PC-3 (cell line): ENCODE results near the gene TMTC2. TPM values are rescaled to one million over a fixed set of nuclear protein-coding genes. Genes with fewer than 3 reads are reported as not detected.
A peak's percentile ranks its signal among the peaks of the same experiment; 100 is the strongest.

ENCODE experiments used
- ATAC-seq: fragments of 200-7000 bp; cut with Tn5 transposase; 2 replicates; pipeline ENCODE4 v1.9.1; 2020; ENCODE audit warnings: mild to moderate bottlenecking, moderate library complexity
- BruUV-seq: library from RNA; stranded (reverse); fragments of 400-500 nt; replicated peaks from 2 replicates; lab custom pipeline; 2021; lab: Mats Ljungman, UMichigan
- CTCF ChIA-PET: fragments of 300-600 bp; sonication (Branson Sonifier 250); formaldehyde crosslinking; loops from one replicate; lab custom pipeline; 2022; ENCODE audit warnings: antibody characterized with exemption; lab: Charles Lee
- POLR2A ChIA-PET: fragments of 300-600 bp; sonication (Branson Sonifier 250); formaldehyde crosslinking; loops from one replicate; lab custom pipeline; 2022; ENCODE audit warnings: antibody characterized with exemption; ENCODE audit not compliant: unreplicated experiment; lab: Charles Lee
- DNase-seq: peaks from one replicate; pipeline ENCODE4 v3.0.0-alpha.2; 2015
- H2AFZ ChIP-seq: fragments of 300-600 bp; sonication (generic); 2 replicates; pipeline ENCODE4 v1.6.0; 2016; ENCODE audit warnings: antibody characterized with exemption, low read length
- H3F3A ChIP-seq: fragments of 300-600 bp; sonication (generic); one replicate; pipeline ENCODE4 v1.6.0; 2017; ENCODE audit warnings: antibody characterized with exemption, low read length, control low read depth, mild to moderate bottlenecking; ENCODE audit not compliant: unreplicated experiment
- H3K27ac ChIP-seq: fragments of 300-600 bp; sonication (generic); 2 replicates; pipeline ENCODE4 v1.5.1; 2016; ENCODE audit warnings: mild to moderate bottlenecking, low read length
- H3K27me3 ChIP-seq: fragments of 300-600 bp; sonication (generic); 2 replicates; pipeline ENCODE4 v1.6.1; 2016; ENCODE audit warnings: low read length, mixed read lengths
- H3K36me3 ChIP-seq: fragments of 300-600 bp; sonication (generic); 2 replicates; pipeline ENCODE4 v1.6.1; 2016; ENCODE audit warnings: low read depth, mixed run types, low read length, mixed read lengths
- H3K4me1 ChIP-seq: fragments of 300-600 bp; sonication (generic); 2 replicates; pipeline ENCODE4 v1.5.1; 2016; ENCODE audit warnings: low read length; ENCODE audit not compliant: insufficient read depth
- H3K4me2 ChIP-seq: fragments of 300-600 bp; sonication (generic); 2 replicates; pipeline ENCODE4 v1.6.0; 2016; ENCODE audit warnings: low read length
- H3K4me3 ChIP-seq: fragments of 300-600 bp; sonication (generic); 2 replicates; pipeline ENCODE4 v1.5.1; 2016; ENCODE audit warnings: mild to moderate bottlenecking, low read length, mixed read lengths
- H3K79me2 ChIP-seq: fragments of 300-600 bp; sonication (generic); 2 replicates; pipeline ENCODE4 v1.6.1; 2017; ENCODE audit warnings: low read length, mixed read lengths
- H3K9ac ChIP-seq: fragments of 300-600 bp; sonication (generic); 2 replicates; pipeline ENCODE4 v1.6.0; 2016; ENCODE audit warnings: mild to moderate bottlenecking, low read length
- H3K9me2 ChIP-seq: fragments of 300-600 bp; sonication (generic); replicated peaks from 2 replicates; pipeline ENCODE4 v1.6.1; 2016; ENCODE audit warnings: mixed run types, low read length, mixed read lengths
- H3K9me3 ChIP-seq: fragments of 300-600 bp; sonication (generic); 2 replicates; pipeline ENCODE4 v1.6.1; 2016; ENCODE audit warnings: low read length, mixed read lengths
- H4K20me1 ChIP-seq: fragments of 300-600 bp; sonication (generic); 2 replicates; pipeline ENCODE4 v1.6.1; 2016; ENCODE audit warnings: low read length, mixed read lengths
- EZH2 ChIP-seq: fragments of 300-600 bp; sonication (generic); IDR thresholded peaks from one replicate; pipeline ENCODE4 v1.6.1; 2017; ENCODE audit warnings: antibody characterized with exemption, mild to moderate bottlenecking, low read length; ENCODE audit not compliant: unreplicated experiment
- EZH2phosphoT487 ChIP-seq: fragments of 300-600 bp; sonication (generic); IDR thresholded peaks from 2 replicates; pipeline ENCODE4 v1.6.1; 2018; ENCODE audit warnings: mild to moderate bottlenecking, antibody characterized with exemption, low read length, borderline replicate concordance
- intact Hi-C: fragments of 100-400 bp; cut with micrococcal nuclease; formaldehyde crosslinking; loops from 2 replicates; pipeline ENCODE4 v1.9.0; 2023
- total RNA-seq: library from RNA; depleted of rRNA; stranded (reverse); fragments of >200 nt; gene quantifications from 2 replicates; pipeline ENCODE4 v1.2.3, GENCODE V29; 2014
- TF ChIP-seq, protein P1 (sequence below): fragments of 300-600 bp; sonication (generic); conservative IDR thresholded peaks from 2 replicates; pipeline ENCODE4 v1.5.1; 2017; ENCODE audit warnings: antibody characterized with exemption, low read depth, mild to moderate bottlenecking, low read length

Gene TMTC2
- total RNA-seq, 1 experiment from 2014 or later: 10.7 TPM

DNA sequence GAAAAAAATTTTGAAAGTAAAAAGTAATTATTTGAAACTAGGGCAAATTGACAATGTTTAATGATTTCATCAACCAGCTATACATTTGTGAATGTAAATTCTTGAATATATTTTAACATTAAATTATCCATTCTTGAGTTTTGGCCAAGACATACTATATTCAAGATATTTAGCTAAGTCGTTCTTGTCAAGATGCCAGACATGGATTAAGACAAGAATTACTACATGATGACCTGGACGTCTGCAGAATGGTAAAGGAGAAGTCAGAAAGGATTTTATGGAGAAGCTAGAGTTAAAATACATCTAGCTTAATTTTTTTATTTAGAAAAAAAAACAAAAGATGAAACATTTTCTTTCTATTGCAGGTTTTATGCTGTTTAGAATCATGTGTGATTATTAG, 255.8 kb downstream of the TMTC2 start:
- H3K4me1 ChIP-seq: peaks cover 10% of the 10 kb centered on the region; the same call in 1 of the 2 replicates
- H3K36me3 ChIP-seq: no peaks in the 10 kb centered on the region
- ATAC-seq: no peak
- ChIA-PET CTCF (interaction anchor here (0.5 kb wide), 1 partner anchor 416 kb away, joined by 6 read pairs; no protein-coding TSS in a partner anchor), POLR2A (no interaction called here)
- H3K9ac ChIP-seq: no peak overlapping the region
- no peaks in the 10 kb centered on the region for H3K9me2 ChIP-seq
- intact Hi-C loops: no loop called here
- H4K20me1 ChIP-seq: no peaks in the 10 kb centered on the region
- H3K27ac ChIP-seq: no peak overlapping the region
- H3K4me2 ChIP-seq: no peak overlapping the region
- H3K9me3 ChIP-seq: no peaks in the 10 kb centered on the region
- H3F3A ChIP-seq: peaks cover 4% of the 10 kb centered on the region
- TF ChIP-seq EZH2 (no peak), EZH2phosphoT487 (no peak)
- TF ChIP-seq, protein P1, sequence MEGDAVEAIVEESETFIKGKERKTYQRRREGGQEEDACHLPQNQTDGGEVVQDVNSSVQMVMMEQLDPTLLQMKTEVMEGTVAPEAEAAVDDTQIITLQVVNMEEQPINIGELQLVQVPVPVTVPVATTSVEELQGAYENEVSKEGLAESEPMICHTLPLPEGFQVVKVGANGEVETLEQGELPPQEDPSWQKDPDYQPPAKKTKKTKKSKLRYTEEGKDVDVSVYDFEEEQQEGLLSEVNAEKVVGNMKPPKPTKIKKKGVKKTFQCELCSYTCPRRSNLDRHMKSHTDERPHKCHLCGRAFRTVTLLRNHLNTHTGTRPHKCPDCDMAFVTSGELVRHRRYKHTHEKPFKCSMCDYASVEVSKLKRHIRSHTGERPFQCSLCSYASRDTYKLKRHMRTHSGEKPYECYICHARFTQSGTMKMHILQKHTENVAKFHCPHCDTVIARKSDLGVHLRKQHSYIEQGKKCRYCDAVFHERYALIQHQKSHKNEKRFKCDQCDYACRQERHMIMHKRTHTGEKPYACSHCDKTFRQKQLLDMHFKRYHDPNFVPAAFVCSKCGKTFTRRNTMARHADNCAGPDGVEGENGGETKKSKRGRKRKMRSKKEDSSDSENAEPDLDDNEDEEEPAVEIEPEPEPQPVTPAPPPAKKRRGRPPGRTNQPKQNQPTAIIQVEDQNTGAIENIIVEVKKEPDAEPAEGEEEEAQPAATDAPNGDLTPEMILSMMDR: no peak
- no peak overlapping the region for H3K4me3 ChIP-seq
- no peaks in the 10 kb centered on the region for H3K79me2 ChIP-seq
- no peak for DNase-seq
- no TSS peak for BruUV-seq
- H3K27me3 ChIP-seq: no peaks in the 10 kb centered on the region
- no peak overlapping the region for H2AFZ ChIP-seq

DNA sequence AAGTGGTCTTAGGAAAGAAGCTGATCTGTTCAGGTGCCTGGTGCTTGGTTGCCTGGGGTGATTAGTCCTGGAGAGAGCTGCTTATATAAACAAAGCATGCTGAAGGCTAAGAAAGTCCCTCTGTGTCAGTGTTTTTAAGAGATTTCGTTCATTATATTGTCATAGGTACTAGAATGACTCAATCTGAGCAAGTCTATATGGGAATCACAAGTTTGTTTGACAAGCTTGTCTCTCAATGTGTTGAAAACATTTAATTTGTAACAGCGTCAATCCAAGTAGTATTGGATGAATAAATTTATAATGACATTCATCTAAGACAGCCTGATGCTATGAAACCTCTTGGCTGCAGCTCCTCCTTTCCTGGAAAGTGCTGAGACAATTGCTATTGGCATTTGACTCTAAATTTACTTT, 256.3 kb downstream of the TMTC2 start:
- H3K9me3 ChIP-seq: no peaks in the 10 kb centered on the region
- H3K36me3 ChIP-seq: no peaks in the 10 kb centered on the region
- DNase-seq: peak; percentile 53
- H2AFZ ChIP-seq: no peak overlapping the region
- TF ChIP-seq EZH2: no peak
- TF ChIP-seq EZH2phosphoT487: no peak
- TF ChIP-seq, protein P1: no peak
- no TSS peak for BruUV-seq
- no peaks in the 10 kb centered on the region for H3K79me2 ChIP-seq
- no peak overlapping the region for H3K4me2 ChIP-seq
- H3F3A ChIP-seq: peaks cover 4% of the 10 kb centered on the region
- H4K20me1 ChIP-seq: no peaks in the 10 kb centered on the region
- POLR2A ChIA-PET: no interaction called here
- H3K9ac ChIP-seq: no peak overlapping the region
- CTCF ChIA-PET: interaction anchor here (0.5 kb wide), 1 partner anchor 417 kb away, joined by 6 read pairs; no protein-coding TSS in a partner anchor
- no peak overlapping the region for H3K4me3 ChIP-seq
- H3K4me1 ChIP-seq: peaks cover 10% of the 10 kb centered on the region; the same call in 1 of the 2 replicates
- intact Hi-C loops: no loop called here
- H3K27ac ChIP-seq: peak overlapping the region; percentile 39
- H3K27me3 ChIP-seq: no peaks in the 10 kb centered on the region
- no peaks in the 10 kb centered on the region for H3K9me2 ChIP-seq
- peak; percentile 91 for ATAC-seq

DNA sequence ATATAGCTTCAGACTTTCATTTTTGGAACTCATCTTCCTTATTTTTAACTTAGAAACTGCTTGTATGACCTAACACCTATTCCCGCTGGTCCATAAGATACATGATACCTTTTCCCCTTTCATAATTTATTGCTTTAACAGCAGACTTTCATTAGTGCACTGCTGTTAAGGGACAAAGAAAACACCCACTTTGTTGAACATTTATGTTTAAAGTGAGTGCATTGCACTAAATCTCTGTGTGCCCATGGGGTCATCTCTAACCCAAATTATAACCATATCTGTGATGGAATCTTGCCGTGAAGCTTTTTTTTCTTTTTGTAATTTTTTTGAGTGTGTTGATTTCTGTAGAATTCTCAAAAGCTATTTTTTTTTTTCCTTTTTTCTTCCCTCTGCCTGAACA, 261.8 kb downstream of the TMTC2 start:
- ChIA-PET CTCF (no interaction called here), POLR2A (no interaction called here)
- Histone ChIP-seq H3K27me3 (no peaks in the 10 kb centered on the region), H3K27ac (no peak overlapping the region), H3K79me2 (no peaks in the 10 kb centered on the region), H4K20me1 (no peaks in the 10 kb centered on the region), H3K9me3 (no peaks in the 10 kb centered on the region), H3K4me3 (no peak overlapping the region), H3K9me2 (no peaks in the 10 kb centered on the region), H2AFZ (no peak overlapping the region), H3K4me2 (no peak overlapping the region), H3F3A (no peaks in the 10 kb centered on the region), H3K36me3 (no peaks in the 10 kb centered on the region), H3K4me1 (0 out of 2 replicates have a peak, but pooled peaks cover 6% of the 10 kb centered on the region), H3K9ac (no peak overlapping the region)
- intact Hi-C loops: no loop called here
- DNase-seq (no peak), ATAC-seq (no peak)
- no TSS peak for BruUV-seq
- no peak for TF ChIP-seq EZH2
- no peak for TF ChIP-seq EZH2phosphoT487
- TF ChIP-seq, protein P1: no peak
